GM04503 (cell line): Measurements from ENCODE around the gene MED1.
A peak's percentile ranks its signal among the peaks of the same experiment; 100 is the strongest.
"Not testable (repeated sequence)": the region's sequence is repeated elsewhere in the genome, so short reads cannot be mapped to it uniquely, and the experiment has no call there.

Experiments
- DNase-seq: peaks from one replicate; pipeline ENCODE4 v3.0.0-alpha.2; 2012; ENCODE audit warnings: low read depth

Gene MED1, protein sequence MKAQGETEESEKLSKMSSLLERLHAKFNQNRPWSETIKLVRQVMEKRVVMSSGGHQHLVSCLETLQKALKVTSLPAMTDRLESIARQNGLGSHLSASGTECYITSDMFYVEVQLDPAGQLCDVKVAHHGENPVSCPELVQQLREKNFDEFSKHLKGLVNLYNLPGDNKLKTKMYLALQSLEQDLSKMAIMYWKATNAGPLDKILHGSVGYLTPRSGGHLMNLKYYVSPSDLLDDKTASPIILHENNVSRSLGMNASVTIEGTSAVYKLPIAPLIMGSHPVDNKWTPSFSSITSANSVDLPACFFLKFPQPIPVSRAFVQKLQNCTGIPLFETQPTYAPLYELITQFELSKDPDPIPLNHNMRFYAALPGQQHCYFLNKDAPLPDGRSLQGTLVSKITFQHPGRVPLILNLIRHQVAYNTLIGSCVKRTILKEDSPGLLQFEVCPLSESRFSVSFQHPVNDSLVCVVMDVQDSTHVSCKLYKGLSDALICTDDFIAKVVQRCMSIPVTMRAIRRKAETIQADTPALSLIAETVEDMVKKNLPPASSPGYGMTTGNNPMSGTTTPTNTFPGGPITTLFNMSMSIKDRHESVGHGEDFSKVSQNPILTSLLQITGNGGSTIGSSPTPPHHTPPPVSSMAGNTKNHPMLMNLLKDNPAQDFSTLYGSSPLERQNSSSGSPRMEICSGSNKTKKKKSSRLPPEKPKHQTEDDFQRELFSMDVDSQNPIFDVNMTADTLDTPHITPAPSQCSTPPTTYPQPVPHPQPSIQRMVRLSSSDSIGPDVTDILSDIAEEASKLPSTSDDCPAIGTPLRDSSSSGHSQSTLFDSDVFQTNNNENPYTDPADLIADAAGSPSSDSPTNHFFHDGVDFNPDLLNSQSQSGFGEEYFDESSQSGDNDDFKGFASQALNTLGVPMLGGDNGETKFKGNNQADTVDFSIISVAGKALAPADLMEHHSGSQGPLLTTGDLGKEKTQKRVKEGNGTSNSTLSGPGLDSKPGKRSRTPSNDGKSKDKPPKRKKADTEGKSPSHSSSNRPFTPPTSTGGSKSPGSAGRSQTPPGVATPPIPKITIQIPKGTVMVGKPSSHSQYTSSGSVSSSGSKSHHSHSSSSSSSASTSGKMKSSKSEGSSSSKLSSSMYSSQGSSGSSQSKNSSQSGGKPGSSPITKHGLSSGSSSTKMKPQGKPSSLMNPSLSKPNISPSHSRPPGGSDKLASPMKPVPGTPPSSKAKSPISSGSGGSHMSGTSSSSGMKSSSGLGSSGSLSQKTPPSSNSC (N-terminal part only)

DNA sequence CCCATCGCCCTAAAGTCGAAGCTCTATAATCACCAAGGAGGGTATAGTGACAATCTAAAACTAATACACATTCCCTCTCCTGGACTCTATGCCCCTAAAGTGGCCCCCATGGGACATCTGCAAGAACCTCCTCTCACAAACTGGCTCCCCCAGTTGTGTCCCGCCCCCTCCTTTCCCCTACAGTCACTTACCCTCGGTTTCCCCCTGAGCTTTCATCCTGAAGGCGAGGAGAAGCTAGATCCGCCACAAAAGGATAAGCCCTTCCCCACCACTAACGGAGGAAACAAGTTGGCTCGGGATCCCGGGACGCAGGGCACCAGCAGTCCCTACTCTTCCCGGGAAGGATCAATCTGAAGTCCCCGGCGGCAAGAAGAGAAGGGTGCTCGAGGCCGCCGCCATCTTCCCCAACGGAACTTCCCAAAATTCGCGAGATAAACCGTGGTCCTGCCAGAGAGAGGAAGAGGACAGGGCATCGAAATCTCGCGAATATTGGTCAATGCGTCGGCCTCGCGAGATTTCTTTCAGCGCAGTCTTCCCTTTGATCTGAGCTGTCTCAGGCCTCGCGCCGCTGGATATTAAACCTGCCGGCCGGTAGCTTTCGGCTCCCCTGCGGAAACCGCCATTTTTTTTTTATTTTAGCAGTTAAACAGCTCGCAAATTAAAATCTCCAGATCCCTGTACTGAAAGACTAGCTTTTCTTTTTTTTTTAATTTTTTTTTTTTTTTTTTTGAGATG is at the start of gene MED1:
Gene MED1, minus strand, starts transcription at position 417 of the 735 bp plus-strand sequence. Its CDS starts 201 bp downstream, at position 216.
- DNase-seq, result peak; percentile 88

DNA sequence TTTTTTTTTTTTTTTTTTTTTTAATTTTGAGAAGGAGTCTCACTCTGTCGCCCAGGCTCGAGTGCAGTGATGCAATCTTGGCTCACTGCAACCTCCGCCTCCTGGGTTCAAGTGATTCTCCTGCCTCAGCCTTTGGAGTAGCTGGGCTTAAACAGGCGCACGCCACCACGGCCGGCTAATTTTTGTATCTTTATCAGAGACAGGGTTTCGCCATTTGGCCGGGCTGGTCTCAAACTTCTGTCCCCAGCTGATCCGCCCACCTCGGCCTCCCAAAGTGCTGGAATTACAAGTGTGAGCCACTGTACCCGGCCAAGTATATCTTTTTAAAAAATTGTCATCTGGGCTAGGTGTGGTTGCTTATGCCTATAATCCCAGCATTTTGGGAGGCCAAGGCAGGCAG is 45.9 kb upstream of the MED1 start:
- not testable (repeated sequence) for DNase-seq

DNA sequence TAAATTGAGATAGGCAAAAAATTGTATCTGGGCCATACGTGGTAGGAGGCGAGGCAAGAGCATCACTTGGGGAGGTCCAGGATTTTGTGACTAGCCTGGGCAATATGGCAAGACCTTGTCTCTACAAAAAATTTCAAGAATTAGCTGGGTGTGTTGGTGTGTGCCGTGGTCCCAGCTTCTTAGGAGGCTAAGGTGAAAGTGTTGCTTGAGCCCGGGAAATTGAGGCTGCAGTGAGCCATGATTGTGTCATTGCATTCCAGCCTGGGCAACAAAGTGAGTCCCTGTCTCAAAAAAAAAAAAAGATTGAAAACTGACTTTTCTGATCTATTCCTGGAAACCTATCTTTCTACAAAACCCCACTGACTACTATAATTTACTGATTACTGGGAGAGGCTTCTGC is 36.9 kb upstream of the MED1 start:
- DNase-seq, result no peak

DNA sequence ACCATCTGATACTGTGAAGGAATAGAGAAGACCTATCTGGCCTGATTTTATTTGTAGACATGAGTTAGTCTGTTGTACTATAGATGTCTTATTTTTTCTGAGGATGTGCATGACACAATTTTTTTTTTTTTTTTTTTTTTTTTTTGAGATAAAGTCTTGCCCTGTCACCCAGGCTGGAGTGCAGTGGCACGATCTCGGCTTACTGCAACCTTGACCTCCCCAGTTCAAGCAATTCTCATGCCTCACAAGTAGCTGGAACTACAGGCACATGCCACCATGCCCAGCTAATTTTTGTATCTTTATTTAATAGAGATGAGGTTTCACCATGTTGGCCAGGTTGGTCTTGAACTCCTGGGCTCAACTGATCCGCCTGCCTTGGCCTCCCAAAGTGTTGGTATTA is 36.4 kb upstream of the MED1 start:
- not testable (repeated sequence) for DNase-seq

DNA sequence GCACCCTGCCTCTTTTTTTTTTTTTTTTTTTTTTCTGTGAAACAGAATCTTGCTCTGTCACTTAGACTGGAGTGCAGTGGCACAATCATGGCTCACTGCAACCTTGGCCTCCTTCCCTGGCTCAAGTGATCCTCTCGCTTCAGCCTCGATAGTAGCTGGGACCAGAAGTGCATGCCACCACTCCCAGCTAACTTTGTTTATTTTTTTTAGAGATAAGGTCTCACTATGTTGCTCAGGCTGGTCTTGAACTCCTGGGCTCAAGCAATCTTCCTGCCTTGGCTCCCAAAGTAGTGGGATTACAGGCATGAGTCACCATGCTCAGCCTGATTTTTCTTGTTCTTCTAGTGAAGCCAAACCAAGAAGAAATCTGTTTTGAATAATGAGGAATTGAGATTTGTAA is 35.2 kb upstream of the MED1 start:
- DNase-seq, result no peak

DNA sequence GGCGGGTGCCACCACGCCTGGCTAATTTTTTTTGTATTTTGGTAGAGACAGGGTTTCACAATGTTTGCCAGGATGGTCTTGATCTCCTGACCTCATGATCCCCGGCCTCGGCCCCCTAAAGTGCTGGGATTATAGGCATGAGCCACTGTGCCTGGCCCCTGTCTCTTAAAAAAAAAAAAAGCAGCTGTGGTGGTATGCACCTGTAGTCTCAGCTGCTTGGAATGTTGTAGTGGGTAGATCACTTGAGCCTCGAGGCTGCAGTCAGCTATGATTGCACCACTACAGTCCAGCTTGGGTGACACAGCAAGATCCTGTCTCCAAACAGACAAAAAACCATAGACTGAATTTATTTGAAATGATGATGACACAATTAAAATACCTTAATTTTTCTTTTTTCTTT is 34.5 kb upstream of the MED1 start:
- peak; percentile 87 for DNase-seq

DNA sequence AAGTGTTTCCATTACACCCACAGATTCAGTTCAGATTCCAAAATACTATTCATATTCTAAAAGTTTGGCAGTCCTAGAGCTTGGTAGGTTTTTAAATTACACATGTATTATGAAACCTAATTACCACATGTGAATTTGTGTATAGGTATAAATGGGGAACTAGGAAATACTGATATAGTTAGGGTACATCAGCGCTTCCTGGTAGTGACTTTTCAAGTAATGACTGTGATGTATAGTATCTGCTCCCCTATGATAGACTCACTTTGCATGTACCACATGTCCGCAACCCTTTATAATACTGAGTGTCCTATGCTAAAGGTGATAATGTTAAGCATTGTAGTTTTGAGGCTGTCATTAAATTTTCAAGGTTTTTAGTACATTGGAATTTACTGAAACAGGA is 33.1 kb upstream of the MED1 start:
- no peak for DNase-seq

DNA sequence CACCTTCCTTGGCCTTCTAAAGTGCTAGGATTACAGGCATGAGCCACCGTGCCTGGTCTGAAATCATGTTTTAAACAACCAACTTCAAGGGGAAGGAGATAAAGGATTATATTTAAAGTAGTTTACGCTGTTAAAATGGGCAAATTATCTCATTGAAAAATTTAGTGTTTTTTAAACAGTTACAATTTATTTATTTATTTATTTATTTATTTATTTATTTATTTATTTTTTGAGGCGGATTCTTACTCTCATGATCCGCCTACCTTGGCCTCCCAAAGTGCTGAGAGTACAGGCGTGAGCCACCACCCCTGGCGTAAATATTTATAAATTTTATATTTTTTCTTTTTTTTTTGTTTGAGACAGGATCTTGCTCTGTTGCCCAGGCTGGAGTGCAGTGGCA is 32.4 kb upstream of the MED1 start:
- no peak for DNase-seq

DNA sequence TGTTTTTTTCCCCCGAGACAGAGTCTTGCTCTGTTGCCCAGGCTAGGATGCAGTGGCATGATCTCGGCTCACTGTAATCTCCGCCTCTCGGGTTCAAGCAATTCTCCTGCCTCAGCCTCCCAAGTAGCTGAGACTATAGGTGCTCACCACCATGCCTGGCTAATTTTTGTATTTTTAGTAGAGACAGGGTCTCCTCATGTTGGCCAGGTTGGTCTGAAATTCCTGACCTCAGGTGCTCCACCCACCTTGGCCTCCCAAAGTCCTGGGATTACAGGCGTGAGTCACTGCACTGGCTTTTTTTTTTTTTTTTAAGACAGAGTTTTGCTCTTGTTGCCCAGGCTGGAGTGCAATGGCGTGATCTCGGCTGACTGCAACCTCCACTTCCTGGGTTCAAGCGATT is 28.6 kb upstream of the MED1 start:
- not testable (repeated sequence) for DNase-seq

DNA sequence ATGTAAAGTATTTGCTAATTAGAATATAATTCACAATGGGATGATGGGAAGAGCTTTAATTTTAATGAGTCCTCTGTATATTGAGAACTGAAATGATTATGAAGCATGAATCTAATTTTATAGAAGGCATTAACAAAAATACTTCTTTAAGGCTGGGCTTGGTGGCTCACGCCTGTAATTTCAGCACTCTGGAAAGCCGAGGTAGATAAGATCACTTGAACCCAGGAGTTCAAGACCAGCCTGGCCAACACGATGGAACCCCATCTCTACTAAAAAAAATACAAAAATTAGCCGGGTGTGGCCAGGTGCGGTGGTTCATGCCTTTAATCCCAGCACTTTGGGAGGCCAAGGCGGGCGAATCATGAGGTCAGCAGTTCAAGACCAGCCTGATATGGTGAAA is 22.2 kb upstream of the MED1 start:
- DNase-seq, result no peak

DNA sequence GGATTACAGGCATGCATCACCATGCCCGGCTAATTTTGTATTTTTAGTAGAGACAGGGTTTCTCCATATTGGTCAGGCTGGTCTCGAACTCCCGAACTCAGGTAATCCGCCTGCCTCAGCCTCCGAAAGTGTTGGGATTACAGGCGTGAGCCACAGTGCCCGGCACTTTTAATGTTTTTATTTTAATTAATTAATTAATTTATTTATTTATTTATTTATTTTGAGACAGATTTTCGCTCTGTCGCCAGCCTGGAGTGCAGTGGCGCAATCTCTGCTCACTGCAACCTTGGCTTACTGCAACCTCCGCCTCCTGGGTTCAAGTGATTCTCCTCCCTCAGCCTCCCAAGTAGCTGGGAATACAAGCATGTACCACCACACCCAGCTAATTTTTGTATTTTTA is 17.5 kb upstream of the MED1 start:
- not testable (repeated sequence) for DNase-seq

DNA sequence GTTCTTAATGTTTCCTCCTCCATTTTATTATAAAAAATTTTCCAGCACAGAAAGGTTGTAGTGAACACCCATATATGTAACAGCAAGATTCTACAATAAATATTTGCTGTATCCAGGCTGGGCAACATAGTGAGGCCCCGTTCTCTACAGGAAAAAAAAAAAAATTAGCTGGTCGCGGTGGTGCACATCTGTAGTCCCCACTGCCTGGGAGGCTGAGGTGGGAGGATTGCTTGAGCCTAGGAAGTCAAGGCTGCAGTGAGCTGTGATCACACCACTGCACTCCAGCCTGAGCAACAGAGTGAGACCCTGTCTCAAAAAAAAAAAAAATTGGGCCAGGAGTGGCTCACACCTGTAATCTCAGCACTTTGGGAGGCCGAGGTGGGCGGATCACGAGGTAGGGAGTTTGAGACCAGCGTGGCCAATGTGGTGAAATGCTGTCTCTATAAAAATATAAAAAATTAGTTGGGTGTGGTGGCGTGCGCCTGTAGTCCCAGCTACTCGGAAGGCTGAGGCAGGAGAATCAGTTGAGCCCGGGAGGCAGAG is 13.6 kb upstream of the MED1 start:
- DNase-seq, result not testable (repeated sequence)

DNA sequence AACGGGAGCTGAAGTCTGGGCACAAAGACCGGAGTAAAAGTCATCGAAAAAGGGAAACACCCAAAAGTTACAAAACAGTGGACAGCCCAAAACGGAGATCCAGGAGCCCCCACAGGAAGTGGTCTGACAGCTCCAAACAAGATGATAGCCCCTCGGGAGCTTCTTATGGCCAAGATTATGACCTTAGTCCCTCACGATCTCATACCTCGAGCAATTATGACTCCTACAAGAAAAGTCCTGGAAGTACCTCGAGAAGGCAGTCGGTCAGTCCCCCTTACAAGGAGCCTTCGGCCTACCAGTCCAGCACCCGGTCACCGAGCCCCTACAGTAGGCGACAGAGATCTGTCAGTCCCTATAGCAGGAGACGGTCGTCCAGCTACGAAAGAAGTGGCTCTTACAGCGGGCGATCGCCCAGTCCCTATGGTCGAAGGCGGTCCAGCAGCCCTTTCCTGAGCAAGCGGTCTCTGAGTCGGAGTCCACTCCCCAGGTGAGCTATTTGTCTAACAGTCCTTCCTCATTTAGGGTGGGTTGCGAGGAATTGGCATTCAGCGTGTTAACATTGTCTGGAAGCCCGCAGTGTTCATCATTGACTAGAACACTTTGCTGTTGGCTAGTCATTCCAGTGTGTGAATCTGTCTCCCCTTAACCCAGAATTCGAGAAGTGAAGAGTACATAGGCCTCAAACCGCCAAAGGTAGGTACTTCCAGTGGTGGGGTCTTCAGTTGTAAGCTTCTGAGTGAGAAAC is 11.7 kb upstream of the MED1 start:
- no peak for DNase-seq

DNA sequence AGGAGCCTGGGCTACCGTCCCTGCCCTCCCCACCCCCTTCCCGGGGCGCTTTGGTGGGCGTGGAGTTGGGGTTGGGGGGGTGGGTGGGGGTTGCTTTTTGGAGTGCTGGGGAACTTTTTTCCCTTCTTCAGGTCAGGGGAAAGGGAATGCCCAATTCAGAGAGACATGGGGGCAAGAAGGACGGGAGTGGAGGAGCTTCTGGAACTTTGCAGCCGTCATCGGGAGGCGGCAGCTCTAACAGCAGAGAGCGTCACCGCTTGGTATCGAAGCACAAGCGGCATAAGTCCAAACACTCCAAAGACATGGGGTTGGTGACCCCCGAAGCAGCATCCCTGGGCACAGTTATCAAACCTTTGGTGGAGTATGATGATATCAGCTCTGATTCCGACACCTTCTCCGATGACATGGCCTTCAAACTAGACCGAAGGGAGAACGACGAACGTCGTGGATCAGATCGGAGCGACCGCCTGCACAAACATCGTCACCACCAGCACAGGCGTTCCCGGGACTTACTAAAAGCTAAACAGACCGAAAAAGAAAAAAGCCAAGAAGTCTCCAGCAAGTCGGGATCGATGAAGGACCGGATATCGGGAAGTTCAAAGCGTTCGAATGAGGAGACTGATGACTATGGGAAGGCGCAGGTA is 11.0 kb upstream of the MED1 start:
- no peak for DNase-seq

DNA sequence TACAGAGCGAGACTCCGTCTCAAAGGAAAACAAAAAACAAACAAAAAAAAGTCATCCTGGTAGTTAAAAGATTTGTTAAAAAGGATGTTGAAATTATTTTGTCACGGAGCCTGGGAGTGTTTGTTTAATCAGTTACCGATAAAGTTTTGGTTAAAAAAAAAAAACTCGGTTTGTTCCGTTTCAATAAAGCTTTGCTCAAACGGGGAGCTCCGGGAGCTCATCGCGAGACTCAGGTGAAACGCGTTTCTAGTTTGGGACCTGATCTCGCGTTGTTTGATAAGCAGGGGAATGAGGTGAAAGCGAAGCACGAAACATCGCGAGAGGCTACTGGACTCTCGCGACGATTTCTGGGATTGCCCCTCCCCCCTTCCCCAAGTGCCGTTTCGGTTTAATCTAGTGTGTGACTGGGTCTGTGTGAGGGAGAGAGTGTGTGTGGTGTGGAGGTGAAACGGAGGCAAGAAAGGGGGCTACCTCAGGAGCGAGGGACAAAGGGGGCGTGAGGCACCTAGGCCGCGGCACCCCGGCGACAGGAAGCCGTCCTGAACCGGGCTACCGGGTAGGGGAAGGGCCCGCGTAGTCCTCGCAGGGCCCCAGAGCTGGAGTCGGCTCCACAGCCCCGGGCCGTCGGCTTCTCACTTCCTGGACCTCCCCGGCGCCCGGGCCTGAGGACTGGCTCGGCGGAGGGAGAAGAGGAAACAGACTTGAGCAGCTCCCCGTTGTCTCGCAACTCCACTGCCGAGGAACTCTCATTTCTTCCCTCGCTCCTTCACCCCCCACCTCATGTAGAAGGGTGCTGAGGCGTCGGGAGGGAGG is 10.3 kb upstream of the MED1 start, which contains the start of gene CDK12:
Gene CDK12, plus strand, starts transcription at position 374 of the 813 bp plus-strand sequence. CDS start 586 bp downstream, outside the sequence.
- DNase-seq, result peak; percentile 96

DNA sequence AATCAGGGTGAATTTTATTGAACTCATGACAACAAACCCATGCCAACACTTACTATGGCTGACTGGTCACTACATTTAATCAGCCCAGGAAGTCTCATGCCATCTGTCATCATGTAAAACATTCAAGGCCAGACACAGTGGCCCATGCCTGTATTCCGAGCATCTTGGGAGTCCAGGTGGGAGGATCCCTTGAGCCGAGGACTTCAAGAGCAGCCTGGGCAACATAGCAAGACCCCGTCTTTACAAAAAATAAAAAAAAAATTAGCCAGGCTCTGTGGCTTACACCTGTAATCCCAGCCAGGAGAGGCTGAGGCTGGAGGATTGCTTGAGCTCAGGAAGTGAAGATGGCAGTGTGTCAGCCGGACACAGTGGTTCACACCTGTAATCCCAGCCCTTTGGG is 4.9 kb upstream of the MED1 start:
- DNase-seq, result no peak

DNA sequence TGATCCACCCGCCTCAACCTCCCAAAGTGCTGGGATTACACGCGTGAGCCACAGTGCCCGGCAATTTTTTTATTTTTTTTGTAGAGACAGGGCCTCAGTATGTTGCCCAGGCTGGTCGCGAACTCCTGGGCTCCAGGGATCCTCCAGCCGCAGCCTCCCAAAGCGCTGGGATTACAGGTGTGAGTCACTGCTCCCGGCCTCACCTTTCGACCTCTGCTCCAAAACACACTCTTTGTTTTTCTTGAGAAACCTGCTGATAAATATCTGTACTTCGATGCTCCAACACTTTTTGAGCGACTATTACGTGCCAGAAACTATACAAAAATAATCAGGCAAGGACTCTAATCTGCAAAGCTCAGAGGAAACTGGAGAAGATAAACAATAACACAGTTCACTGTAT is 1.0 kb downstream of the MED1 start:
- no peak for DNase-seq

DNA sequence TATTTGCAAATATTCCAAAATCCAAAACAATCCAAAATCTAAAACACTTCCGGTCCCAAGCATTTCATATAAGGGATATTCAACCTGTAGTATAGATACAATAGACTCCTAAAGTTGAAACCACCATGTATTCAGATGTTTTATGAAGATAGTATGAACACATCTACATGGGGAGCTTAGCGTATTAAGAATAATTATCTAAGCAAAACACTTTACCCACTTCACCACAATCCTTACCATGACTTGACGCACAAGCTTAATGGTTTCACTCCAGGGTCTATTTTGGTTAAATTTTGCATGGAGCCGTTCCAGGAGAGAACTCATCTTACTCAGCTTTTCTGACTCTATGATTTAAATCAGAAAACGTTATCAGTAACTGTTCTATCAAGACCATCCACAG is 3.5 kb downstream of the MED1 start:
- no peak for DNase-seq

DNA sequence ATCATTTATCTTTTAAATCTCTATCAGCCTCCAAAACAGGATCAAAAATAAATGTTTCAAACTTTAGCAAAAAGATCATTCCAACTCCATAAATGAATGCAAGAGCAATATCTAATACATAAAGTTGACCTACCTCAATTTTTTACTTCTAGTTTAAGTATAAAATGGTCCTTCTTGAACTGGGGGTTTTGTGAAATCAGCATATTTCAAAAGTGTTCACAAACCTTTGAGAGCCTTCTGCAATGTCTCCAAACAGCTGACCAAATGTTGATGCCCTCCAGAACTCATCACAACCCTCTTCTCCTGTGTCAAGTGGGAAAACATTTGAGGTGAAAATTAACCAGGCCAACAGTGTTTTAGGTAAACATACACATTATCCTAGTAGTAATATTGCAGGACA is 7.7 kb downstream of the MED1 start:
- DNase-seq, result no peak
